DND-41 (cell line): Measurements from ENCODE around the gene TBC1D28.
"Not testable (repeated sequence)": the region's sequence is repeated elsewhere in the genome, so short reads cannot be mapped to it uniquely, and the experiment has no call there.

ENCODE experiments used
- CTCF ChIP-seq: IDR thresholded peaks from 2 replicates; pipeline ENCODE4 v1.5.1; 2012; ENCODE audit warnings: borderline replicate concordance, low read length, moderate library complexity, mild to moderate bottlenecking; ENCODE audit not compliant: poor library complexity, severe bottlenecking; ENCODE audit errors: extremely low read depth
- EZH2 ChIP-seq: IDR thresholded peaks from 3 replicates; pipeline ENCODE4 v1.6.1; 2012; ENCODE audit warnings: borderline replicate concordance, low read depth, mild to moderate bottlenecking, moderate library complexity, low read length, inconsistent platforms; ENCODE audit not compliant: severe bottlenecking

- not testable (repeated sequence) for TF ChIP-seq CTCF, EZH2
These were observed 31.2 kb downstream of the TBC1D28 start for GRCh38 chr17:18613016-18613415.
